ENCODE results near the gene ABCA13.

The ABCA13 gene

DNA sequence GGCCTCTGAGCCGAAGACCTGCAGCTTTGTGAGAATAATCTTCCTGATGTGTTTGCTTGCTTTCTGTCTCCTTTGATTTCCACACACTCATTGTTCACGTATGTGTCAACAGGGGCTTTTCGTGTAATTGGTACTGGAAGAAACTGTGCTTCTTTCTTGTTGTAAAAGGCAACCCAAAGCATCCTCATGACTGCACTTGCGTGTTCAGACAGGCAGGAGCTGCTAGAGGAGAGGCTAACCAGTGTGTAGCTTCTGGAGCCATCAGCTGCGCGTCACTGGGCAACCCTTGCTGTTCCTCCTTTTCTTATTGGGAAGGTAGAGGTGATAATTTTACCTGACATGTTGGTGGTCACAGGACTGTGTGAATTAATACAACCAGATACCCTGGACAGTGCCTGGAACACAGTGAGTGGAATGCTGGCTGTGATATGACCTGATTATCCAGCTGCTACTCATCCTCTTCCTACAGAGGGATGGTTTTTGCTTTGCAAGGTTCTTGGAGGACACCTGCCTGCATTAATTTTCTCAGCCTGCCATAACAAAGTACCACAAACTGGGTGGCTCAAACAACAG lies 213.0 kb downstream of the ABCA13 start:
- DNase-seq: no peak

DNA sequence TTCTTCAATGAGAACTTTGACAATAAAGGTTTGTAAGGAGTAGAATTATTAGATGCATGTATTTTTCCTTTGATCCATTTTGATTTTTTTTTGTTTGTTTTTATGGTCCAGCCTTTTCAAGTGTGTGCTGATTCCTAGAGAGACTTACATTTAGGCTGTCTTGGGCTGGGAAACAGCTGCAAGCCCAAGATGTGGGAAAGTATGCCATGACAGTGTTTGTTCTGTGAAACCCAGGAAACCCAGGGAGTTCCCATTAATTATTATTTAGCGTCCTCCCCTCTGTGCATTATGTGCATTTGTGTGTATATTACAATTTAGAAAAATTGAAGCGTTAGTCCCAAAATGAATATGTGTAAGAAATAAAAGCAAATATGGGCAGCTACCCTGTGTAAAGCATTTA lies 216.7 kb downstream of the ABCA13 start:
- no peak for DNase-seq

DNA sequence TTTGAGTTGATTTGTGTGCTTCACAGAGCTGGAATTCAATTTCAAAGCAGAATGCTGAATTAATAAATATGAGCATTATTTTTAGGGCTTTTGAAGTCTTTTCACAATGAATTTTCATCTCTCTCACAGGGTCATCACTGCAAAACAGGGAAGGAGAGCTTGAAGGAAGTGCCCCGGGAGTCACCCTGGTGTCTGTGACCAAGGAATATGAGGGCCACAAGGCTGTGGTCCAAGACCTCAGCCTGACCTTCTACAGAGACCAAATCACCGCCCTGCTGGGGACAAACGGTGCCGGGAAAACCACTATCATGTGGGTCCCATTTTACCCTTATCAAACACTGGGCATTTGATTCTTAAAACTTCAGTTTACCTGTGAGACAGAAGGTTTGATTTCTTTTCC lies 217.7 kb downstream of the ABCA13 start:
- DNase-seq: no peak

DNA sequence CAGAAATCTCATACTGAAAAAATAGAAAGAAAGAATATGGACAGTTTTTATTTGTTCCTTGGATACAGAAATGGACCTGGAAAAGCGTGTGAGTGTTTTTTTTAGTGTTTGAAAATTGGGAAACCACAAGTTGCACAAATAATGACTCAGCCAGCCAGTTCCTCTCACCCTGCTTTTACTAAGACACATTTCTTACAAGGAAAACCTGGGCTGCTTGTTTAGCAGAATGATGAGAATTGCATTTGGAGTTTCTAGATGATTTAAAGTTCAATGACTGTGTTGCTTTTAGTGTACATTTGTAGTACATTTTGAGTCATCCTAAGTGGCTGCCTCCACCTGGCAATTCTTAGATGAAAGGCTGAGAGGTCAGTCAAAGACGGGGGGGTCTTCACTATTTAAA lies 218.7 kb downstream of the ABCA13 start:
- no peak for DNase-seq

DNA sequence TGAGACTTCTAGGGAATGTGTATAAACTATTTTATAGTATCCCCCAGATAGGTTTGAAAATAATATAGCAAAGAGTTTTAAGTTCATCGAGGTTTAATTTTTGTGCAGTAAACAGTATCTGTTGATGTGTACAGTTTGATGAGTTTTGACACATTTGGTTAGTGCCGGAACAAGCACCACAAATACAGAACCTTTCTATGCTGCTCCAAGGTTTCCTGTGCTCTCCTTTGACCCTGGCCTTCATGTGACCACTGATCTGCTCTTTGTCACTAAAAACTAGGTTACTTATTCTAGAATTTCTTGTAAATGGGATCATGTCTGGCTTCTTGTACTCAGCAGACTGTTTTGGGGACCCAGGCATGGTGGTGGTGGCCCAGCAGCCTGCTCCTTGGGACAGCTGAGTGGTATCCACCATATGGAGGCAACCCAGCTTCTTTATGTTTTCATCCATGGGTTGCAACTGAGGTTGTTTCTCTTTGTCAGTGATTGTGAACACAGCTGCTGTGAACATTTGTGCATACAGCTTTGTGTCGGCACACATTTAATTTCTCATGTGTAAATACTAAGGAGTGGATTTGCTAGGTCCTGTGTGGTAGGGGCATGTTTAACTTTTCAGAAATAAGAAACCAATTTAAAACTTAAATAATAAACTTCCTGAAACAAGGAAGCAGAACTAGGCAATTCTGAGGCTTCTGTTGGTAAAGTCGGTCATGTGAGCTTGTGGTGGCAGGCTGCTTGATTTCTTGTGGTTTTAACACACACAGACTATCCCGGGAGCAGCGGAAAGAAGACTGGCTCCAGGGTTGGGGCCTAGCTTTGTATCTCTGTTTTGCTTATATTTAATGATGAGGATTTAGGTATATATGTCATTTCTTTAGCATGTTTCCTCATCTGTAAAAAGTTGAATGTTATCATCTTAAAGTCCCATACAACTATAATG lies 219.4 kb downstream of the ABCA13 start:
- DNase-seq: no peak

DNA sequence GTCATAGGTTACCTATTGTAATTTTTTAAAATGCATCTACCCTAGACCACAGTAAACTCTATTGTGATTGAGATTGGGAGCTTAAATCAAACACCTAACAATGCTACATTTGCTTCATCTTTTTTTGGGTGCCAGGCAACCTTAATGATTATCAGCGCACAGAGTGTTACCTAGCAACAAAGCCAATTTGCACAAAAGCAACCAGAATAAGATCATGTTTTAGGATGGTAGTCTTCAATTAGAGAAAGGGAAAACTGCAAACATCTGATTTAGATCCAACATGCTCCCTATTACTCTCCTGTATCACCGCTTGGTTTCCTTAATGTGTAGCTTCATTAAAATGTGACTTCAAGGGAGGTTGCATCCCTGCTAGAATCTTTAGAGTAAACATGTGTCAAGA lies 226.9 kb downstream of the ABCA13 start:
- no peak for DNase-seq

DNA sequence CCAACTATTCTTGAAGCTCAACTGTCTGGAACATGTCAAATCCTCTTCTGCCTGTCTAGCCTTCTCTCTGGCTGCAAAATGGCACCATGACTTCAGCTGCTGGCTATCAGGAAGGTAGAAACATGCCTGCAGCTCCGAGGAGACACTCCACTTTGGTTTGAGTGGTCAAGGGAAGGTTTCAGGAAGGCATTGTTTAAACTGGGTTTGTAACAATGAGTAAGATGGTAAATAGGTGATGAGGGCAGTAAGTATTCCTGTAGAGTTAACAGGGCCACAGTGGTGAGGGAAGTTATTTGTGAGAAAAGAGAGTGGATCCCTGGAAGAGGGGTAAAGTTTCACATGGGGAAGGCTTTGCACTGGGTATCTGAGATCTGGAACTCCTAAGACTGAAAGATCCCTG lies 231.5 kb downstream of the ABCA13 start:
- DNase-seq: no peak

DNA sequence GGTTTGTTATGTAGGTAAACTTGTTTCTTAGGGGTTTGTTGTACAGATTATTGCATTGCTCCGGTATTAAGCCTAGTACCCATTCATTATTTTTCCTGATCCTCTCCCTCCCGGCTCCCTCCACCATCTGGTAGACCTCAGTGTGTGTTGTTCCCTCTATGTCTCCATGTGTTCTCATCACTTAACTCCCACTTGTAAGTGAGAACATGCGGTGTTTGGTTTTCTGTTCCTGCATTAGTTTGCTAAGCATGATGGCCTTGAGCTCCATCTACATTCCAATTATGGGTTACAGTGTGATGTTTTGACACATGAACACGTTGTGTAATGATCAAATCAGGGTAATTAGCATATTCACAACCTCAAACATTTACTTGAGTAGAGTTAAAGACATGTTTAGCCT lies 237.5 kb downstream of the ABCA13 start:
- no peak for DNase-seq

DNA sequence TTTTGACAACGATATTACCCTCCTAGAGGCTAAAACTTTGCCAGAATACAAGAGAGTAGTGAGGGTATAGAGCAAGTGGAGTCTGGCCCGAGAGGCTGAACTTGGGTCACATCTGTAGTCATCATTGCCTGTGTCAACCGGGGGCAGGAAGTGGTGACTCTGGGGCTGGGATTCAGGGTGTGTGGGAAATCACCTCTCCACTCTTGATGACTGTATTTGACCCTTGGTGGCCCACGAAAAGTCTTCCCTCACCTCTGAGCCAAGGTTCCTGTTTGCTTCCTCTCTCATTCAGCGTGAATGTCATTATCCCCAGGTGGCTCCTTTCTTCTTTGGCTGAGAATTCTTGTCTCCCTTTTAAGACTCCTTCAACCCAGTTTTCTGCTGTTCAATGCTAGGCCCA lies 240.4 kb downstream of the ABCA13 start:
- no peak for DNase-seq

DNA sequence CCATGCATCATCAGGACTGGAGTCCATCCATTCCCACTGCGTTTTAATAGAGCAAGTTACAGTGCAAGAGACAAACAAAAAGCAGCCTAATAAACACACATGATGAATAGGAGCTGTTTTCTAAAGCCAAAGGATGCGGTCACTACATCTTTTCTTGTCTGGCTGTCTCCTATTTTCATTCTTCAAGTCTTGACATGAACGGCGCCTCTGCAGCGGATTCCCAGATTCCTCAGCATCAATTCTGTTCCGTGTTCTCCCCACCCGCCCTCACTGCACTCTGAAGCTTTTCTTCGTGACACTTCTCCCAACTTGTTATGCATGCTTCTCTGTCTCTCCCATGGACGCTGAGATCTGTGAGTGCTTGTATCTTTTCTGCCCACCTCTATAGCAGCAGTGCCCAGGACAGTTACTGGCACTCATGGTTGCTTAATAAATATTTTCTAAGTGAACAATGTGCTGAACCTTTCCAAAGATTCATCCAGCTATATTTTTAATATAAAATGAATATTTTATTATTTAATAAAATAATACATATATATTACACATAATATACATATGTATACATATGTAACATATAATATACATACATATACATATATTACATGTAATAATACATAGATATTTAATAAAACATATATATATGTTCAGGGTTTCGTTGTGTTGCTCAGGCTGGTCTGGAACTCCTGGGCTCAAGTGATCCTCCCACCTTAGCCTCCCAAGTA lies 242.9 kb downstream of the ABCA13 start:
- no peak for DNase-seq

DNA sequence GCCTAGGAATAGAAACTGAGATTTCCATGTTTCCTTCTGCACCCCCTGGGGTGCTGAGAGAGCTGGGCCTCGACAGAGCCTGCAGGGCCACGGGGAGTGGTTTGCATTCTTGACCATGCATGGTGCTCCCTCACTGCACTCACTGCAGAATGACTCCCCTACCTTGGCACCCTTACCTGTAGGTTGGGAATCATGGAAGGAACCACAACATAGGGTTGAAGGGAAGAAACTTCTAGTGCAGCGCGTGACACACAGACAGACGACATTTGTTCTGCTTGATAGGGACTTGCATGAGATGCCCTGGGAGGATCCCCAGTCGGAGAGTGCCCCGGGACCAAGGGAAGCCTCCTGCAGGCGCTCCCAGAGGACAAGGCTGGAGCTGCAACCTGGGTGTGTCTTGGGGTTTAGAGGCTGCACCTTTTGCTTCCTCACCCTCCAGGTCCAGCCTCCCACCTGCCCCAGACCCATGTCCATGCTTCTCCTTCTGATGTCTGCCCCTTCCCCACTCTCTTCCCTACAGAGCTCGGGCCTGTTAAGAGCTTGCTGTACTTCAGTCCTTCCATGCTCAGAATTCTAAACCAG lies 245.2 kb downstream of the ABCA13 start:
- DNase-seq: no peak

DNA sequence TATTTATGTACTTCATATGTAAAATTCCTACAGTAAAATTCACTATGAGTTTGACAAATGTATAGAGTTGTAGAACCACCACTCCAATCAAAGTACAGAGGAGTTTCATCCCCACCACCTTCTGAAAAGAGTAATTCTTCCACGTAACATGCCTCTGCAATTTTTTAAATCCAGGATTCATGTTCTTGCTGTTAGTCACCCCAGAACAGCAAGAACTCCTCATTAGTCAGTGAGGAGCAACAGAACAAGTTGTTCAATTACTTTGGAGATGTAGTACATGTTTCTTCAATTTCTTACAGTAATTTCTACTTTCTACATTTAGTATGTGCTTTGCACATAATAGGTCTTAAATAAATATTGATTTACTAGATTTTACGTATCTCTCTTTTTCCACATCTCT lies 248.1 kb downstream of the ABCA13 start:
- no peak for DNase-seq

DNA sequence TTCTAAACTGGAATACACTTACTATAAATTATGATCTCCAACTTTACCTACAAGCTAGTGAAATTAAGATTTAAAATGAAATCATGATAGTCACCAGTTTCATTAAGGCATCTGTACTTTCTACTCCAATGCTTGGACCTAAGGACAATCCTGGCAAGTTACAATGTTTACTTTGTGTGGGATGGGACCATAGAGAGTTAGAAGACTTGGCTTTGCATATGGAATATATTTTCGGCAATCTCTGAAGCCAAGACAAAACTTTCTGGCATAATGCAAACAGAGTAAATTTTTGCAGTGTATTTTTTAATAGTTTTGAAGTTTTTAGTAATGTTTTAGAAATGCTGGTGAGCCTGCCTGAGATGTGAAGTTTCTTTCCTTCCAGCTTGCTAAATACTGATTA lies 248.9 kb downstream of the ABCA13 start:
- no peak for DNase-seq

DNA sequence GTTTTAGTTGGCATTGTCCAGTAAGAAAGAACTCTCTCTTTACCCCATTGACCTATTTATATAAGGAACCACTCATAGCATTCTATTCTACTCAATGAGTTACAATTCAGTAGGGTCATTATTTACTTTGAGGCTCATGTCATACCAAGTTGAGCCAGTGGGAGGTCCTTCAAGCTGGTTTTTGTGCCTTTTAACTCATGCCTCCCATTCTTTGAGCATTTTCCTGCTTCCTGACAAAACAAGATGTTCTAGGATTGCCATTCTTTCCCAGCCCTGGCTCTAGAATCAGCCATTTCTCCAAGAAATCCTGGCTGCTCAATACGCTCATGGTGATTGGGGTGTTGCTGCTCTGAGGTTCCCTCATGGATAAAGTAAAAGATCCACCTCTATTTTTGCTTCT lies 250.1 kb downstream of the ABCA13 start:
- DNase-seq: no peak

DNA sequence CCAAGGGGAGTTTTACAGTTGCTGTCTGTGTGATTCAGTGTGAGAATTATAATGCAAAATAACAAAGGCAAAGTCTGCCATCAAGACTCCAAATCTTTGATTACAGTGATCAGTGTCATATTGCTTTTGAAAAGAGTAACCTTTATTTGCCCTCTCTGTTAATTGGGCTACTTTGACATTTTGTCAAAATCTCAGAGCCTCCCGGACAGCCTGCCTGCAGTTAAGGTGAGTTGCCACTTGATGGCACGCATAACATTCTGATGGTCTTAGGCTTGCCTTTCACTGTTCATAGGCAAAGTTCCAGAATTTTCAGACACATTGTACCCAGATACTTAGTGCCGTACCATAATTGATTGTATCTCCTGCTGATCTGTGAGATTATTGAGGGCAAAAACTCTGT lies 253.5 kb downstream of the ABCA13 start:
- DNase-seq: peak; percentile 22

DNA sequence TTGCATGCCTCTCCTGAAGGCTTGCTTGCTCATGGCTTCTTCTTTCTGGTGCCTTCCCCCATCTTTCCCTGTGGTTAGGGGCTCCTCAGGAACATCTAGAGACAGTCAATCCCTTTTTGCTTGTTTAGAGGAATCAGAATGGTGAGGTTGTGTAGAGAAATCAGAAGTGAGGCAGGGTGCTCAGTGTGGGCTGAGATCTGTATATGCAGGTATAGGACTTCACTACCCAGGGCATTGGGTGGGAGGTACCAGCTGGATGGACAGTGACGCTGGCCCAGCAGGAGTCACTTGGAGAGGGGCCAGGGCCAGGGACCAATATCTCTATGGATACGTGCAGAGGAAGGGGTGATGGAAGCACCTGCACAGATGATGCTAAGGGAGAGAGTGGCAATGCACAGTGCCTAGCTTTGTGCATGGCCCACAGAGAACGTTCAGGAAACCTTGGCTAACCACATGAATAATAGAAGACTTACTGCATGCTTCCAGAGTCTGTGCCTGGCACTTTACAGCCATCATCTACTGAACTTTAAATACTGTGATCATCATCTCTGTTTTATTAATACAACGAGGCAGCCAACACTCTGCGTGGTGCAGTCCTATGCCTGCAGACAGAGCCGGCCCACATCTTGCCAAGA lies 255.2 kb downstream of the ABCA13 start:
- no peak for DNase-seq

DNA sequence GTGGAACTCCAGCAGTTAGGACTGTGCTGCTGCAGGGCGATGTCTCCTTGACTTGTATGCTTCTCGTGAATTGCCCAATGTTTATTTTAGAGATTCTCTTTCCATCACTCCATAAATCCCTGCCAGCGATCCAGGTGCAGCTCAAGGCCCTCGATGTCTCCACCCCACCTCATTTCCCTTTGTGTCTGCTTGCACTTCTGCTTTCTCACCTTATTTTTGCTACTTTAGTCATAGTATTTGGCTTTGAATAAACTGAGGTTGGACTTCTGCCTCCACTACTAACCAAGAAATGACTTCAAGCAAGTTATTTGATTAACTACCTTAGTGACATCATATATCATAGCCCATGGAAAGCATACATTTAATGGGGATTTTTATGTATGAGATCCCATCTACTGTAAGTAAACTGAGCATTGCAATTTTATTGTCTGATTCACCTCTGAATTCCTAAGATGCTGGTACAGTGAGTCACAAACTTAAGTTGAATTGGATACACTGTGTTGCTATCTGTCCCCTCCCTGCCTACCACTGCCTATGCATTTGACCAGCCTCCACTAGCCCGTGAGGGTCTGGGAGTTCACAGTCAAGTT lies 255.8 kb downstream of the ABCA13 start:
- DNase-seq: peak; percentile 15

DNA sequence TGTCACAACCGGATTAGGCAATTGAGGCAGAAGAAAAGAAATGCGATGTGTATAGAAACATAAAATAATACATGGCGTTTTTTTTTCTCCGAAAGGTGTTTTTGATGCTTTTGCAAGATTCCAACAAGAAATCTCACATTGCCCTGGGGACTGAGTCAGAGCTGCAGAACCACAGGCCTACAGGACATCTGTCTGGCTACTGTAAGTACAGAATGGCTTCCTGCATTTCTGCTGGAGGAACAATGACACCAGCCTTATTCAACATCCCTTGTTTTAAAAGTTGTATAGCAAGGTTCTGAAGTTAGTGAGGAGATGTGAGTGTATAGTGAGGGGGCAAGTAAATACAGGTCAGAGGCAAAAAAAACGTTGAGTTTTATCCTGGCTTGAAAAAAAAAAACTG lies 256.4 kb downstream of the ABCA13 start:
- DNase-seq: no peak

DNA sequence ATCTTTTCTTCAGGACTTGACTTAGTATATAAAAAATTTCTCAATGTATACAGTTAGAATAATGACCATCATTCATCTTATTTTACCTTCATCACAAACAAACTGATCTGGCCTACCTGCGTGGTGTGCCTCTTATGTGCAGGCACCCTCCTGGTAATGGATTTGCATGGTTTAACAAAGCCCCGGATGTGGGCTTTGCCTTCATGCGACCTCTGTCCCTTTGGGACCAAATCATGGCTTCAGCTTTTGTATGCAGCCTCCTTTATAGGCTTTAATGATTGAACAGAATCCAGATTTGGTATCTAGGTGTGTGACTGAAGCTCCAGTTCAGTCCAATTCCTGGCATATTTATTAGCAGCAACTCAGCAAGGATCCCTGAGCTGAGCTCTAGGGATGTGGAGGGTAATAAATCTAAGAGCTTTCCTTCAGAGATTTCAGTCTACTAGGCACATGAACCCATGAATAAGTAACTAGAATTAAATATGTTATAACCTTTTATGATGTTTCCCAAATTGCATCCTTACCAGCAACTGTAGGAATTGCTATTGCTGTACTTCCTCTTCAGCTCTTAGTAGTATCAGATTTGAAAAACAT lies 256.9 kb downstream of the ABCA13 start:
- peak; percentile 28 for DNase-seq

DNA sequence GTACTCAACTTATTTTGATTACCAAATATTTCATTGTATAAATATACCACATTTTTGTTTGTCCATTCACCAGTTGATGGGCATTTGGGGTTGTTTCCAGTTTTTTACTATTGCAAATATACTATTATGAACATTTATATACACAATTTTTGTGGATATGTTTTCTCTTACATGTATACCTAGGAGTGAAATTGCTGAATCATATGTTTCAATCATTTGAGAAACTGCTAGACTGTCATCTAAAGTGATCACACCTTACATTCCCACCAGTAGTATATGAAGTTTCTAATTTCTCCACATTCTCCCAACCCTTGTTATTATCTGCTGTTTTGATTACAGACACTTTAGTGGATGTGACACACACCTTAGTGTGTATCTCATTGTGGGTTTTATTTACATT lies 257.9 kb downstream of the ABCA13 start:
- no peak for DNase-seq

DNA sequence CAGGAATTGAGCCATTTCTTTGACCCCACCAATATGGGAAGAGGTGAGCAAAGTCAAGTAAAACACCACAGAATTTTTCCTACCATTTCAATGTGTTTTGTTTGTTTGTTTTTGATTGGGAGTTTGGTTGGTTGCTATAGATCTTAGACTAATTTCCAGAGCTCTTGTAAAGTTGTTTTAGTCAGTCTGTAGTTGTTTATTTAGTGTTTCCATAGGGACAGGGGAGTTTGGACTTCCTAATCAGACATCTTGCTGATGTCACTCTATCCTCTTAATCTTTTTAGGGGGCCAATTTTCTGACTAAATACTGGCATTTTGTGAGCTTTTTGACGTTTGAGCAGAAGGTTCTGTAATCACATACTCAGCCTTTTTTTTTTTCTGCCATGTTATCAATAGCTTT lies 266.9 kb downstream of the ABCA13 start:
- DNase-seq: no peak

DNA sequence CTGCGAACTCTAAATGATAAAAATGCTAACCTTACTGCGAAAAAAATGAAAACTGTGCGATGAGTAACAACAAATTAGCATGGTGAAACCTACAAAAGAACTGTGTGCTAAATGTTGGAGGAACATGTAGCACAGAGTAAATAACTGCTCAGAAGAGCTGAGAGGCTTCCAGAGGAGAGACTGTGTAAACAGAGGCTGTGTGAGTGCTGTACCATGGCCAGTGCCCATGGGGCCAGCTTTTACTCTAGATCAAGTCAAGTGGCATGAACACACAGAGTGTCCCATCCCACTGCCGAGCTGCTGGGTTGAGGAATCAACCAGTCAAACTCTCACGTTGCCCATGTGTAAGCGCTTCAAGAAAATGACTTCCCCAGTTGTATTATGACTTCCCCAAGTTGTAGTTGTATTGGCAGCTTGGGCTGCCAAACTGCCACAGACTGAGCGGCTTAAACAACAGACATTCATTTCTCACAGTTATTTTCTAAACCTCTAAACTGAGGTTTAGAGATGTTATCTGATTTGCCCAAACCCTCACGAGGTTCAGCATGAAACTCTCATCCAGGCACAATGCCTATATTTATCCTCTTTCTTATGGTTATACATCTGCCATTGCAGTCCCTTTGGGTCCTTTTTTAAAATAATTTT lies 270.7 kb downstream of the ABCA13 start:
- no peak for DNase-seq

All from NCI-H69 (cell line).